8988T (cell line): ENCODE measurements around the gene CLRN3.

Experiments used
- DNase-seq: peaks from one replicate; pipeline ENCODE4 v3.0.0; 2011

CLRN3 gene, protein sequence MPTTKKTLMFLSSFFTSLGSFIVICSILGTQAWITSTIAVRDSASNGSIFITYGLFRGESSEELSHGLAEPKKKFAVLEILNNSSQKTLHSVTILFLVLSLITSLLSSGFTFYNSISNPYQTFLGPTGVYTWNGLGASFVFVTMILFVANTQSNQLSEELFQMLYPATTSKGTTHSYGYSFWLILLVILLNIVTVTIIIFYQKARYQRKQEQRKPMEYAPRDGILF

DNA sequence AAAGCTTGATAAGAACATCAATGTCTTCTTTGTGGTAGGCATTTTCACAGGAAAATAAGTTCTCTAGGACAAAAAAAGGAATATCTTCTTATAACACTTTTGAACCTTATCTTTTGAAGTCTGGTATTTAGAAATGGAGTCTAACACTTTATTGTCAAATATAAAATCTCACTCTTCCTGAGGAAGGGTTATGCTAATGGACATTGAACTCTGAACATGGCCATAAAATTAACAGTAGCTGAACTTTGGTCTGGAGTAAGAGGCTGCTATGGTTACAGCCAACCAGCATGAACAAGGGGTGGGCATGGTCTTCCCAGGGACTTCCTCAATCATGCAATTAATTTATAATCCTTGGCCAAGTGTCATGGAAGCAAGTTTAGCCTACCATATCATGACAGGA, at the start of gene CLRN3:
Gene CLRN3 (minus strand): TSS at position 199 of the 400 bp plus-strand sequence. CDS start 157 bp downstream, at position 42.
- DNase-seq, result no peak

DNA sequence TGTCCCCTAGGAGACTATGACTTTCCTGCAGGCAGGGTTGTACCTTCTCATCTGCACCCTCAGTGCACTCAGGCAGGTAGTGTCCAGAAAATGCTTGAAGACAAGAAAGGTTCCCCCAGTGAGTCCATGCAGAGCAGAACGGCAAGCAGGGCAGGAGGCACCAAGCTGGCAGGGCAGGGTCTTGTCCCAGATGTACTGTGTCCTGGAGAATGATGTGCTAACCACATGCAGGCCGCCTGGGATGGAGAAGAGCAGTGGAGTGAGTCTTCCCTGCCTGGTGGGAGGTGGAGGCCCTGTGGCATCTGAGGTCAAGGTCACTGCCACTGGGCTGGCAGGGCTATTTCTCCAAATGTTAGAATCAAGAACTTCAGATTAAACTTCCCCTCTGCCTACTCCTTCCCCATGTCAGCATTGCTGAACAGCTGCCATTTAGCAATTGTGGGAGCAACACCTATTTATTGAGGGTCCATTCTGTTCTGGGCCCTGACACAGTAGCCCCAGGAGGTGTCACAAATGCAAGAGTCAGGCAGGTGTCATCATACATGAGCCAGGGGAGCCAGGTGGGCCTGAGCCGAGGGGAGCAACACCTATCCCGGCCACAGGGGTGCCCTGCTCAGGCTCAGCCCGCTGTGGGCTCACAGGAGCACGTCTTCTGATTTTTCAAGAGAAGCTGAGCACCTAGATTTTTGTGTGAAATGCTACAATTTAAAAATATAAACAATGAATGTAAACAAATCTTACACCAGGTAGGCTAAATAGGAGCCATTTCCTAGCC, 48.3 kb upstream of the CLRN3 start:
- no peak for DNase-seq

DNA sequence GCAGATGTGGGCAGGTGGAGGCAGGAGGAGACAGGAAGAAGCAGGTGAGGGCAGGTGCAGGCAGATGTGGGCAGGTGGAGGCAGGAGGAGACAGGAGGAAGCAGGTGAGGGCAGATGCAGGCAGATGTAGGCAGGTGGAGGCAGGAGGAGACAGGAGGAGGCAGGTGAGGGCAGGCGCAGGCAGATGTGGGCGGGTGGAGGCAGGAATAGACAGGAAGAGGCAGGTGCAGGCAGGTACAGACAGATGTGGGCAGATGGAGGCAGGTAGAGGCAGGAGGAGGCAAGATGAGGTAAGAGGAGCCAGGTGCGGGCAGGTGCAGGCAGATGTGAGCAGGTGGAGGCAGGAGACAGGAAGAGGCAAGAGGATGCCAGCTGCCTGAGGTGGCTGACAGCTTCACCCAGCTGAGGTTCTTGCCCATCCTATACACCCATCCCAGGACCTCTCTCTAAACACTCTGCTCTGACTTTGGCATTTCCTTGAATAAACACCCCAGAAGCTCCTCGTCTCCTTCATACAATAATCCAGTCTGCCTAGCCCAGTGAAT, 47.1 kb upstream of the CLRN3 start:
- no peak for DNase-seq

DNA sequence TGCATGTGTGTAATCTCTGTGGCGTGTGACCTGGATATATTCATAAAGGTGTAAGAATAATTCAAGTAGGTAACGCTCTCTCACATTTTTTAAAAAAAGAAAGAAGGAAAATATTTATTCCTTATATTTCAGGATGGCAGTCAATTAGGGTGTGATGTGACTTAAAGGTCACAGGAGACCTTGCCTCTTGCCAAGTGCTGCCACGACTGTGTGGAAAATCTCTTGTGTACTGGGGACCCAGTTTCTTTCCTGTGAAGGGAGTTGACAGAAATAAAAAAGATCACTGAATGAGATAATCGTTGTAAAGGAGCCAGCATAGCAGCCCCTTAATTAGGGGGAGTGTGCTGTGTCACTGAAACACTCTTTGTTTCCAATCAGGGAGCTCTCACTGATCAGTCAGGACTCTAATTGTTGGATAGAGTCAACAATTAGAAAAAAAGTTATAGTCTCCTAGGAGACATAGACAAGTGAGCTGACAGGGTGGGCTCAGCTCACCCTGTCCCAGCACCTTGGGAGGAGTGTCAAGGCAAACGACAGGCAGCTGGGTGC, 45.2 kb upstream of the CLRN3 start:
- no peak for DNase-seq

DNA sequence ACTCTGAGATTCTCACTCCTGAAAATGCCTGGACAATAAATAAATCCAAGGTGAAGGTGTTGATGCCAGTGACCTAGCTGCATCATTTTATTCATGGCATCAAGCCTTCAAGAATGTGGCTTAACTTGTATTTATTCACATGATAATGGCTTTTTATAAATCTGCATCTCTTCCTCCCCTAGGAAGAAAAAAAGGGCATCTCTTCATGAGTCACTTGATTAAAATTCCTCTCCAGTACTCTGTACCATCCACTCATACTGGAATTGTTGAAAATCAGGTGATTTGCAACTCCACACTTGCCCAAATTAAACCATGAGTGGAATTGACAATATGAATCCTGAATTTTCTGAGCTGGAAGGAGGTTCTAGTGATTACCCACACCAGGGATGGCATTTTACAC, 44.3 kb upstream of the CLRN3 start:
- no peak for DNase-seq

DNA sequence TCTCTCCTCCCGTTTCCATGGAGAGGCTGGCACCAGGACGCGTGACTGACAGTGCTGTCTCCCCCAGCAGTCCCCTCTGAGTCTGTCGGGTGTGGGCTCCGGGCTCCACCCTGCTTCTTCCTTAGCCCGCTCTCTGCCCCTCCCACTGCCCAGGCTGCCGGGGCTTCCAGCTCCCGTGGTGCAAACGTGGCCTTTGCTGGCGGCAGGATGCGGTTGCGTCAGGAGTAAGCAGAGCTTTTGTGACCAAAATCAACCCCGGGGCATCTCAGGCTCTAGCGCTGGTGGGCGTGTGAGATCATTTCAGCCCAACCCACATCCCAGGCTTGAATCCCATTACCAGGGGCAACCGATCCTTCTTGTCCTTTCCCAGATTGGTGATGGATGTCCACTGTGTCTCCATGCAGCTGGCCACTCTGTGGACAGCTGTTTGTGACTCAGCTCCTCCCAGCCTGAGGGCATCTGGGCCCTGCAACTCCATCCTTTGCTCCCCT, 42.4 kb upstream of the CLRN3 start:
- DNase-seq, result no peak

DNA sequence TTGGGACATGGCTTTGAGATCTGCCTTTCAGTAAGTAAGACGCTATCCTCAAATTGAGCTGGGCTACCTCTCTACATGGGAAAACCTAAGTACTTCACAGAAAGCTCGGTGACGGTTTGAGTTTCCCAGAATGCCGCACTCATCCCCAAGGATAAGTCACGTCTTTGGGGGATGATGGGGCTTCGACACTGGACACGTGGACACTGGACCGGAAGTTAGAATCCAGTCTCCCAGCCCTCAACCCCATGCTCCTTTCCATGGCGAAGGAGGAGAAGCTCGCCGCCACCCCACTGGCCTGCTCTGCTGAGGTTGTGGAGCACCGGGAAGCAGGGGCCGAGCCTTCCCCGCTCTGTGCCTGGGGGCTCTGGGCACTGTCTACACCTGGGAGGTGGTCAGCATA, 41.6 kb upstream of the CLRN3 start:
- DNase-seq, result no peak

DNA sequence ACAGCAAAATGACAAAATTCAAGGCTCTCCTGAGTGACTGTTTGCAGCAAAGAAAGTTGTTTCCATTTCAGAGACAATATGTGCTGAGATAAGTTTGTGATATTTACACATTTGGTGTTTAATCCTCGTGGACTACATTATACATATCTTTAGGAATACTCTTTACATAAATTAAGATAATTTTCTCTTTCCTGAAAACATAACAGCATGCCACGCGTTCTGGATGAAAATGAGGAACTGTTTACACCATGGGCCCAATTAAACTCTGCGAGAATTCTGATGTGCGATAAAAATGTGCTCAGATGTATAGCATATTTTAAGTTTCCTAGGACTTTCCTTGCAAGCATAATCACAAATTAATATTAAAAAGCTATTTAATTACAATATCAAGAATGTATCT, 40.5 kb upstream of the CLRN3 start:
- no peak for DNase-seq

DNA sequence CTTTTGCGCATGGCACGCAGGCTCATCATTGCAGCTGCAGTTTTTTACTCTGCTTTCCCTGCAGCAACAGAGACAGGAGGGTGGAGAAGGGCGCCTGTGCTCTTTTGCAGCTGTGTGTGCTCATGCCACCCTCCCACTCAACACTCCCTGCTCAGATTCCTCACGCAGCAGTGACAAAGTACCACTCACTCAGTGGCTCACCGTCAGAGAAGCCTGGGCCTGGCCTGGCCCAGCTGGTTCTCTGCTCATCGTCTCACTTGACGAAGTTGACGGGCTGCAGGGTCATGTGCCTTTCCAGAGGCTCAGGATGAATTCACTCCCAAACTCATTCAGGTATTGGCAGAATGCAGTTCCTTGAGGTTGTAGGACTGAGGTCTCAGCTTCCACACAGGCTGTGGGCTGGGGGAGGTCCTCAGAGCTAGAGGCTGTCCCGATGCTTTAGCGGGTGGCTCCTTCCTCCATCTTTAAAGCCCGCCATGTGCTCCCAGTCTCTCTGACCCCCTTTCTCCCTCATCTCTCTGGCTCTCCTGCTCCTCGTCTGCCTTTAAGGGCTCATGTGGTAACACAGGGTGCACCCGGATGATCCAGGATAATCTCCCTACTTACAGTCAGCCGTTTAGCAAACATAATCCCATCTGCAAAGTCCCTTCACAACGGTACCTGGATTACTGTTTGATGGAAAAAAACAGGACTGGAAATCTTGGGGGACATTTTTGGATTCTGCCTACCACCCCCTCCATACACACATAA, 40.0 kb upstream of the CLRN3 start:
- no peak for DNase-seq

DNA sequence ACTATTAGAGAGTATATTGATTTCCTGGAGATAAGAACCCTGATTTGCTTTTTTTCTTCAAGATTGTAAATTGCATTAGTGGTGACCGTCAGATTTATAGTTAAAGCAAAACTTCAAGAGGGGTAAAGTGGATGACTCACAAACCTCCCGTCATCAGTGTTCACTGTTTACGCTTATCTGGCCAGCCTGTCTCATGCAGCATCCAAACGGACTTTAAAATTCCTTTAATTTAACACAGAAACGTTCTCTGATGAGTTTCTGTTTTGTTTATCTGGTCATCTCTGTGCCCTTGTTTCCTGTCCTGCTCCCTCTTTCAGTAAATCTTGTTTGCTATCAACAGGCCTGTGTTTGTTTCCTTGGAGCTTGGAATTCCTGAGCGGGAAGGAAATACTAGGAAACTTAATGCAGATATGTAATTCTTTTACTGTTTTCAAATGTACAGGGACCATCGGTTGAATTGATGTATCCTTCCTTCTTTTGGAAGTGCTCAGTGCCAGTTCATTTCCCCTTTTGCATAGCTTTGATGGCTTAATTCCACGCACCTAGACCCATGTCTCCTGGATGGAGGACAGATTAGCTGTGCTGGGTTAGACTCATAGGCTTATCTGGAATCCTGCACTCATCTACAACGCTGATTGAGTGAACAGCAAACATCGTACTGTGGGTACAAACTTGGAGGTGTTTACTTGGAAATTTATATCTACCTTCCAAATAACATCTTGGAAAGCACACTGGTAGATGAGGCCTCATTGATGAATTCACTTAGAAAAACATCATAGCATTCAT, 35.5 kb upstream of the CLRN3 start:
- DNase-seq, result no peak

DNA sequence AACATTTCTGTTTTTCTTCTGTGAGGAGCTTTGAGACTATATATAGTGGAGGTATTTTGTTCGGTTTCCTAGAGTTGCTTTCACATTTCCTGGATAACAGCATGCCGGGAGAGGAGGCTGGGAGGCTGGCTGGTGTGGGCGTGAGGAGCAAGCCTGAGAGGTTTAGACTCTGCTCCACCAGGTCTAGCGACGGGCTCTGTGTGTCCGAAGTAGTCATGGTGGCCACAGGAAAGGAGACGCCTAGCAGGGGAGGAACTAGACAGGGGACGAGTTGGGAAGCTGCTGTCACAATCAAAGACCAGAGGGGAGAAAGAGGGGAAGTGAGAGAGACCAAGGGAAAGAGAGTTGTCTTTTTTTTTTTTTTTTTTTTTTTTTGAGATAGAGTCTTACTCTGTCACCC, 33.7 kb upstream of the CLRN3 start:
- DNase-seq, result no peak

DNA sequence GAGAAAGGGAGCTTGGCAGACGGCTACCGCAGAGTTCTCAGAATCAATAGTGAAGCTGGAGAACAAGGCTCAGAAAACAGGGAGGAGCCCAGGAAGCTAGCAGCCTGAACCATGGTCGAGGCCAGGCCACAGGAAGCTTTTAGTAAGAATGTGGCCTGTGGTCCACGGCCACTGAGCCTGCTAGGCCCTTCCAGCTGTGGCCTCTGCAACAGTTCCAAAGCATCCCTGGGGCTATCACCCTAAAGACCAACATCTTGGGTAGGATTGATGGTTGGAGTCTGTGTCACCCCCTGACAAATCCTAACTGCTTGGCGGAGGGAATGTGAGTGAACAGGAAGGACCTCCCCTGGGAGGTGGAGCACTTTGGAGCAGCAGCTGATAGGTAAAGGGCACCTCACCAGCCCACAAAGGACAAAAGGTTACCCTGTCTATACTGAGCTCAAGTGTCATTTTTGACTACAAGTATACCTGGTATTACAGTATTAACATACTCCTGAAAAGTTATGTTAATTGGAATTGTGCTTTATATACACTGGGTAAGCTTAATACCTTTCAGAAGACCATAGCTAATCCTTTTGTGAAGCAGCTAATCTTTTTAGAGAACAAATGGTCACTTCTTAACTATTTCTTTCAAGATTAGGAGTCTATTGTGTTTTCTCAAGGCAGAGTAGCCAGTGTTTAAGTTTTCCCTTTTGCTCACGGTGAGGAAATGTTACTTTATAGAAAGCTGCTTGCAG, 32.9 kb upstream of the CLRN3 start:
- DNase-seq, result no peak

DNA sequence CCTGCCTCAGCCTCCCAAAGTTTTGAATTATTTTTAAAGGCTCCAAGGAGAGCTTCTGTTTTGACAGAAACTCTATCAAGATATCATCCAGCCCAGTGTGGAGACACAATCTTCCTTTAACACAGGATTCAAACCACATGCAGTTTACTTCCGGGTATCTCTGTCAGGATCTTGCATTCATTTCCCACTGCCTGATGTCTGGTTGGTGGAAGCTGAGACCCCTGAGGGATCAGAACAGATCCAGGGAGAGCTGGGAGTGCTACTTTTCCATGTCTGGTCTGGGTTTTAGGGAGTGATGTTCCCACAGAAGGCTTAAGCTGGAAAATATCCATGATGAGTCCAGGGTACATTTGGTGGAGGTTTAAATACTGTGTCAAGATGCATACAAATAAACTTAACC, 30.9 kb upstream of the CLRN3 start:
- no peak for DNase-seq

DNA sequence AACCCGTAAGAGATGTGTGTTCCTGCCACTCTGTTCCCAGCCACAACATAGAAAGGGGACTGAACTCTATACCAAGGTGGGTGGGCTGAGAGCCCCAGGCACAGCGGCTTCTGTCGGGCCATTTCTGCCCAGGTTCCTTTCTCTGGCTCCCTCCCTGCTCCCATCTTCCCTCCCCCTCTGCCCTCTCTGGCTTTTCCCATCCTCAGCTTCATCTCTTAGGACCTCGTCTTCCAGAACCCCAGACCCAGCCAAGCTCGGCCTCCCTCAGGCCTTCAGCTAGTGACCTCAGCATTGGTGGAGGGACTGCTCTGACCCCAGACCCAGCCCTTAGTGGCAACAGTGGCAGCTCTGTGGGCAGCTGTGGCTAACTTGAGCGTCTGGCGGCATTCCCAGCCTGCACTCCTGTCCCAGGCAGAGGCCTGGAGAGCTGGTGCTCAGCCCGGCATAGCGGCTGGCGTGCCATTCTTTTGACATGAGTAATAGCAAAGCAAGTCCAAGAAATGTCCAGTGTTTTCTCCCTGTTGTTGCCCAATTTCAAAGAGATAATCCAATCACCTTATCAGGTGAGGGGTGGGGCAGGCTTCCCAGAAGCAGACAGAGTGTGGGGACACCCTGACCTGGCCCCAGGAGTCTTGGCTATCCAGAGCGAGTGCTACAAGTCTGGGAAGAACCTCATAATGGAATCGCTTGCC, 30.1 kb upstream of the CLRN3 start:
- DNase-seq, result peak; percentile 69

DNA sequence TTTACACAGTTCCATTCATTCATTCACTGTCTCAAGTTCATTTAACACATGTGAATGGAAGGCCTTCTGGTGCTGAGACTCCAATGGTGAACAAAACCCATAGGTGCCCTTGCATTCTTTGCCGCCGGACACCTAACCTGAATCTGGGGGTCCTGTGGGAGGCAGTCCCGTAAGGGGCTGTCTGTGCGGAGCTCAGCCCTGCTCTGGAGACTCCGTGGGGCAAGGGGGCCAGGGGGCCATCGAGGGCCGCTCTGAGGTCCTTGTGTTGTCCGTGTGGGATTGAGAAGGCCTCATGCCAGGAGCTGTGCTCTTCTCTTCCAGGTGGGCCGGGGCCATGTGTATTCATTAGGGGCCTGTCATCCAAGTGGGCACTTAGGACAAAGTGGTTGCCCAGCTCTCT, 29.5 kb upstream of the CLRN3 start:
- DNase-seq, result no peak

DNA sequence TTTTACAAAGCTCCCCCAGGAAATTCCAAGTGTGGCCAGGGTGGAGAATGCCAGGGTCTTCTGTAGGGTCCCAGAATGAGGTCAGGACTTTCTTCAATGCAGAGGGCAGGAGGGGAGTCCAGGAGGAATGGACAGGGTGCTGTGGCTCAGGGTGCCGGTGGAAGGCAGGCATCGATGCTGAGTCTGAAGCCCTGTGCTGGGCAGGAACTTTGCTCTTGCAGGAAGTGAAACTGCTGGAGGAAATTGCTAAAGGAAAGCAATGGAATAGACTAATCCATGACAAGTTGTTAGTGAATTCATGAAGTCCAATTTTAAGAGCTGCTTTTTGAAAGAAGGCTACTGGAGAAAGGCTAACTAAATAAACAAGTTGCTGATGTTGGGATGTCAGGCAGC, 29.0 kb upstream of the CLRN3 start:
- no peak for DNase-seq

DNA sequence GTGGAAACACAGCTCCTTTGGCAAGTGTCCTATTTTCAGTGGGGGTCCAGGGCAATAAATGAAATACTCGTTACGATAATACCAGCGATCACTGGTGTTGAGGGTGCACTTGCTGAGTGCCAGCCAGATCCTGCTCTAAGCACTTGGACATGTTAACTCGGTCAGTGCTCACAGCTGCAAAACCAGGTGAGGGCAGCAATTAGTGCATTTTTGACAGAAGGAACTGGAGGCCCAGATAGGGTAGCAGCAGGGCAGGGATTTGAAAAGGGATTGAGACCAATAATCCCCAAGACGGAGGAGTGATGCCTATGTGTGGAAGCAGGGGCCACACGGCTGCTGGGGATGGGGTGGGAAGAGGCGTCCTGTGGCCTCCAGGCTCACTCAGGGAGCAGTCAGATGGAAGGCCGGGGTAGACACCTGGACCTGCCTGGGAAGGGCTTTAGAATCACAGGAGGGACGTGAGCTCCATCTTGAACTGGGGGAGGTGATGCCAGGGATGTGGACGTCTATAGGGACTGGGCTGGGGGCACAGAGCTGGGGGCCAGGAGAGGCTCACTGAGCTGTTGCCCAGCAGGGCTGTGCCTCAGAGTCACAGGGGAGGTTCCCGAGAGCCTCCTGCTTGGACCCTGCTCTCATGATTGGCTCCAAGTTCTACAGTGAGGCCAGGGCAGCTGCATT, 28.5 kb upstream of the CLRN3 start:
- no peak for DNase-seq

DNA sequence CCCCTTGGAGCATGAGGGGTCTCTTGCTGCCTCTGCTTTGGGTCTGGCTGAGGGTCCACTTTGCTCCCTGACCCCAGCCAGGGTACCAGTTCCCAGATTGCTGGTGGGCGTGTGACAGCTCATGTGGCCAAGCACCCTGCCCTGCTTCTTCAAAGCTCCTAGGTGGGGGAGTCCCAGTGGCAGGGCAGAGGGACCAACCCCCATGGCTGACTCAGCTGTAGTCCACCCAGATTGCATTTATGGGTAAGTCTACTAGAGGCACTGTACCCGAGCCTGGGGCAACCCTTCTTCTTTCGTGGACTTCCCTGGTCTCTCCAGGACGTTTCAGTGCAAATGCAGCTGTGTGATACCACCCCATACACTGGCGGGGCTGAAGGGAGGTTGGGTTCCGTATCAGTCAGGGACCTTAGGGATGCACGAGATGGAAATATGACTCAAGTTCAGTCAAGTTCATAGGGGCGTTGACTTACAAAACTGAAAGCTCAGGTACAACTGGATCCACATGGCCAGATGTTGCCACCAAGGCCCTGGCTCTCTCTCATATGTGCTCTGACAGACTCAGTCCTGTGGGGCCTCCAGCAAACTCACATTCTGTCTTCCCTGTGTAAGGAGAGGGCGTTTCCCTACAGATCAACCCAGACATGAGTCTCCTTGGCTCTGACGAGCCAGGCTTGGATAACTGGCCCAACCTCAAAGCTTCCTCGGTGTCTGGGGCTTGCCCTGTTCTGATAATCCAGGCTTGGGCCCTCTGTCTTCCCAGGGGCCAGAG, 27.7 kb upstream of the CLRN3 start:
- DNase-seq, result no peak

DNA sequence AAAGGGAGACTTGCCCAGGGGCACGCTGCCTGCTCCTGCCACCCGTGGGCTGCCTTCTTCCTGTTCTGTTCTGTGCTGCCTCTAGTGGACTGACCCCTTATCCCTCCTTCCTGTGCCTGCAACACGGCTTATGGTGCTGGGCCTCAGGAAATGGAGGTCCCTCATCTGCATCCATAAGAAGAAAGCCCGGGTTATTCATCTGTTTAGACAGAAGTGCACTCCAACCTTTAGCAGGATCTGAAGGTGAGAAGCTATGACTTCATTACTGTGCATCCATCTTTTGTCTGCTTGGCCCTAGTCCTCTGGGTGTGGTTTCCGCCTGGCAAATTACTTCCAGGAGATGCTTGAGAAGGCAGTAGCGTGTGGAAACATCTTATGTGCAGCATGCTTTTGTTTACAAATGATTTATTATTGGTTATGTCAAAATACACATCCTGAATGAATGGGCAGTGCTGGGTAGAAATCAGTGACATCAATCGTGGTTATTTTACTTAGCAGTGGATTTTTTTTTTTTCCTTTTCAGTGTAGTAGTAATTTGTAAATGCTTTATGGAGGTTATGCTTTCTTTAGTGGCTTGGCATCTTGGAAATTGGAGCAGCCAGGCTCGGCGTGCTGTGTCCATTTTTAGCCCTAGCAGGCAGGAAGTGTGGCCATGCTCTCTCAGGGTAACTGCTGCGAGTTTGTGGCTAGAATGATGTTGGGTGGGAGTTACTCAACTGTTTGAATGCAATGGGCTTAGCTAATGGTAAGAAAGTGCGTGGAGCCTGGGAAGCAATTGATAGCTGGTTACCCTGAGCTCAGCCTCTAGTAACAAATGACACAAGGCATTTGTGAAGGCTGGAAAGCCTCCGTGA, 26.9 kb upstream of the CLRN3 start:
- DNase-seq, result no peak
